ENCODE data around the gene DTX2. TPM values are rescaled to one million over a fixed set of nuclear protein-coding genes. Genes with fewer than 3 reads are reported as not detected.

DTX2 gene
- 6.9 and 11.5 TPM in 2 replicates for total RNA-seq

DNA sequence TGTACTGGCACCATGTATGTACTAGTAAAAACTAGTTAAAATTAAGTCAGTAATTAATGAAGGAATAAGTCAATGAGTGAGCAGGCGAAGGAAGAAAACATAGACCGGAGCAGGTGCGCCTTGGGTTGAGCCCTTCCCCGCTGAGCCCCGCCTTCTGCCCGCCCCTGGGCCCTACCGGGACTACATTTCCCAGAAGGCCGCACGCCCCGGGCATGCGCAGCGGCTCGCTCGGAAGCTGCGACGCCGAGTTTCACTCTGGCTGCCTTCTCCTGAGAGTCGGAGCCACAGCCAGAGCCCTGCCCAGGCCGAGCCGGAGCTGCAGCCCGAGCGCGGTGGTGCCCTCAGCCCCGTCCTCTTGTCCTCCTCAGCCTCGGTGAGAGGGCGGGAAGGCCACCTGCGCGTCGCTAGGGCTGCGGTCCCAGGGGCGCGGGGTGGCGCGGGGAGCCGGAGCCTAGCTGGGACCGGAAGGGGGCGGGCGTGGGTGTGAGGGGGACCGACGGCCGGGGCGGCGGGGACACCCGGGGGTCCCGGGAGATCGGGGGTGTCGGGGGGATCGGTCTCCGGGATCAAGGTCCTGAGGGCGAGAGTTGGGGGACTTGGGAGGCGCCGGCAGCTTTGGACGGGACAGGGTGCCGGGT is at the start of gene DTX2:
Gene DTX2 (plus strand): TSS at position 246 of the 638 bp plus-strand sequence. CDS start 18,801 bp downstream, outside the sequence.

GRCh38 chr7:76424413-76425111 is 36.9 kb upstream of the DTX2 start, which contains the start of gene ZP3:
ZP3 (plus strand) TSS chr7:76424950; CDS start chr7:76424965, 15 bp downstream.

GRCh38 chr7:76509931-76510877 is 48.7 kb downstream of the DTX2 start, which contains the start of gene UPK3B:
UPK3B (plus strand) TSS chr7:76510552; CDS start chr7:76510653, 101 bp downstream.

GRCh38 chr7:76543197-76543596 is 81.7 kb downstream of the DTX2 start, which contains the start of gene SPDYE16:
SPDYE16 (minus strand) TSS chr7:76543297; CDS start chr7:76541459, 1,838 bp downstream.

Other genes with a start within 250 kb of the DTX2 start
- 571 and 574 TPM in 2 replicates for gene HSPB1, start 159.0 kb upstream of the DTX2 start, total RNA-seq
- gene YWHAG, start 102.7 kb upstream of the DTX2 start, total RNA-seq: 75.1 TPM in 2 replicates
- 0.73 and 0.79 TPM in 2 replicates for gene SSC4D, start 52.0 kb upstream of the DTX2 start, total RNA-seq
- gene ZP3, start 36.8 kb upstream of the DTX2 start, total RNA-seq: 0.59 and 0.60 TPM in 2 replicates
- gene UPK3B, start 48.8 kb downstream of the DTX2 start, total RNA-seq: 1.1 TPM in 1 of 2 replicates, not detected in the other
- 0.07 TPM in 1 of 2 replicates, not detected in the other for gene SPDYE16, start 81.6 kb downstream of the DTX2 start, total RNA-seq
- gene POMZP3, start 165.6 kb downstream of the DTX2 start, total RNA-seq: 9.7 and 10.3 TPM in 2 replicates